Spleen (tissue), 11 donors: ENCODE data around the gene AHDC1. TPM values are rescaled to one million over a fixed set of nuclear protein-coding genes. Genes with fewer than 3 reads are reported as not detected.

Source experiments
- DNase-seq: peaks from one replicate; pipeline ENCODE4 v3.0.0-alpha.2; 2020
- H3K27ac ChIP-seq, 8 donors: fragments of 200-600 bp; sonication (generic) in 7 of 8; 1 replicate in 4 of 8; 2 replicates in 4 of 8; pipeline versions ENCODE4 v1.5.0 to v1.8.0; 2016 to 2021; ENCODE audit warnings: inconsistent platforms in 4 of 8, mild to moderate bottlenecking in 4 of 8, moderate library complexity in 1 of 8
- H3K27me3 ChIP-seq, 7 donors: fragments of 200-600 bp; sonication (generic) in 6 of 7; replicated peaks in 1 of 7; 1 replicate in 4 of 7; 2 replicates in 3 of 7; pipeline versions ENCODE4 v1.5.0 to v1.8.0; 2016 to 2021; ENCODE audit warnings: inconsistent platforms in 3 of 7, mild to moderate bottlenecking in 1 of 7
- H3K36me3 ChIP-seq, 6 donors: fragments of 200-600 bp; sonication (generic) in 5 of 6; 1 replicate in 4 of 6; 2 replicates in 2 of 6; pipeline versions ENCODE4 v1.5.0 to v1.8.0; 2016 to 2021; ENCODE audit warnings: inconsistent platforms in 2 of 6
- H3K4me1 ChIP-seq, 6 donors: fragments of 200-600 bp; sonication (generic) in 5 of 6; 1 replicate in 3 of 6; 2 replicates in 3 of 6; pipeline versions ENCODE4 v1.5.0 to v1.8.0; 2016 to 2021; ENCODE audit warnings: inconsistent platforms in 3 of 6
- H3K4me3 ChIP-seq, 8 donors: fragments of 200-600 bp; sonication (generic) in 7 of 8; 1 replicate in 4 of 8; 2 replicates in 4 of 8; pipeline versions ENCODE4 v1.5.0 to v1.8.0; 2016 to 2021; ENCODE audit warnings: inconsistent platforms in 4 of 8, mild to moderate bottlenecking in 4 of 8, moderate library complexity in 2 of 8
- H3K9me3 ChIP-seq, 8 donors: fragments of 200-600 bp; sonication (generic) in 7 of 8; 1 replicate in 4 of 8; 2 replicates in 4 of 8; pipeline versions ENCODE4 v1.5.0 to v1.8.0; 2016 to 2021; ENCODE audit warnings: inconsistent platforms in 4 of 8
- POLR2A ChIP-seq, 3 donors: fragments of 450-650 bp; IDR thresholded peaks; one replicate each; pipeline ENCODE4 v1.5.1; 2017; ENCODE audit warnings: antibody characterized with exemption in 3 of 3, mild to moderate bottlenecking in 1 of 3
- POLR2AphosphoS5 ChIP-seq, 3 donors: sonication (generic); formaldehyde crosslinking; IDR thresholded peaks; one replicate each; pipeline ENCODE4 v1.5.1; 2017; ENCODE audit warnings: antibody characterized with exemption in 3 of 3
- WGBS, 5 donors: extraction: QIAGEN DNeasy Blood & Tissue Kit in 3 of 5; methylation state at CpG; one replicate each; pipeline versions ENCODE4 v1.1.5 to v1.1.7; 2013 to 2018; 5-methylcytosine and 5-hydroxymethylcytosine counted together
- intact Hi-C: fragments of 100-400 bp; cut with DNase I; formaldehyde crosslinking; loops from one replicate; pipeline ENCODE4 v1.15.0; 2023; ENCODE audit warnings: low total_unique reads
- polyA plus RNA-seq, 3 donors: library from polyadenylated mRNA; stranded (reverse); fragments of 200-250 nt; gene quantifications; one replicate each; pipeline ENCODE4 v1.2.1, GENCODE V29; 2013
- total RNA-seq, 7 donors: library from RNA; depleted of rRNA in 3 of 7; stranded (reverse); fragments of >200 nt in 3 of 7; fragmentation: NEBNext Ultra II Directional in 4 of 7; extraction: Animal tissue kit (Norgen Biotek cat#: 25700) in 4 of 7; gene quantifications; one replicate each; pipeline versions ENCODE4 v1.1.0 to v1.2.1, GENCODE V29; 2016 to 2021
- TF ChIP-seq, protein P1 (sequence below), 11 experiments: fragments of 200-600 bp in 7 of 11; fragments of 450-650 bp in 4 of 11; sonication (generic) in 4 of 11; IDR thresholded peaks in 8 of 11; conservative IDR thresholded peaks in 3 of 11; 1 replicate in 7 of 11; 2 replicates in 4 of 11; pipeline versions ENCODE4 v1.4.0 to v1.8.0; 2016 to 2021; ENCODE audit warnings: antibody characterized with exemption in 11 of 11, inconsistent platforms in 4 of 11, mild to moderate bottlenecking in 1 of 11
- donor health status: healthy with polysubstance abuse.
- donor health status: DM: no; HTN: no; CAD: no; lungs with moderate emphysema.
- donor health status: DM: no; HTN: no; CAD: no.
- donor health status: Bipolar disorder and iron deficiency.
- donor health status: healthy.
- donor health status: DM: no; HTN: no; CAD: no.
- donor health status: DM: yes; HTN: yes; CAD: no.

The AHDC1 gene
- total and polyA plus RNA-seq, 10 donors: 3.2 to 104 (median 42.7) TPM

DNA sequence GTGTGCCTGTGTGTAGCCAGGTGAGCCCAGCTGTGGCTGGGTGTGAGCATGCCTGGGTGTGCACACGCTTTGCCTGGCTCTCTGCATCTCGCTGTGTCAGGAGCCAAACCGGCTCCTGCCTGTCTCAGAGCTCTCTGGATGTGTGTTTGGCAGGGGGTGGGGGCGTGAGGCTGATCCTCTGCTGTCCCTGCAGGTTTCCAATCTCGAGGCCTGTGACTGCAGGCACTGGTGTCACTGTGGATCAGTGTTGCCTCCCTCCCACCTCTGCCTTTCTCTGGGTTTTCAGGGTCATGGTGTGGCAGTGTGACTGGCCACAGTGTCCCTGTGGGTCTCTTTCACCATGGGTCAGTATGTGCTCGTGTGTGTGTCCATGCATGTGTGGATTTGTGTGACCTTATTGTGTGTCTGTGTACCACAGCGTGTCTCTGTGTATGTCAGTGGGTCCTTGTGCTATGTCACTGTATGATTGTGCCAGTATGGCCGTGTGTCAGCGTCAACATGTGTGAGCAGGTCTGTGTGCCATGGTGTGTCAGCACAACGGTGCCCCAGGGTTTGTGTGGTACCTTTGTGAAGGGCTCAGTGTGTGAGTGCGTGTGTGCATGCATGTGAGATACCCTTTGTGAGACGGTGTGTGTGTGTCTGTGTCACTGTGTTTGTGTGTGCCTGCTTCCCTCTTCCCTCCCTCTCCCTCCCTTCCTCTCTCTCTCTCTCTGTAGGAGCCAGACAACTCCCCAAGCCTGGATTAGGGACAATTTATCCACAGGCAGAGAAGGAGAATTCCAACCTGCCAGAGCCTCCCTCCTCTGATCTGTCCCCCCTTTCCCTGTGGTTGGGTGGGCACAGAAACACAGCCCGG is 43.4 kb downstream of the AHDC1 start:
- WGBS, 5 donors: 59 to 72% (median 61%) methylated on average over 12 to 13 of the region's 13 CpGs
- Histone ChIP-seq H3K4me3 (no peak overlapping the region), H3K36me3 (peaks cover 0 to 11% (median 3%) of the 10 kb centered on the region in 6 donors), H3K4me1 (peaks cover 33 to 100% (median 83%) of the 10 kb centered on the region in 6 donors), H3K27me3 (no peaks in the 10 kb centered on the region), H3K27ac (peak overlapping the region; percentile 1 to 91 (median 66)), H3K9me3 (no peaks in the 10 kb centered on the region)
- TF ChIP-seq POLR2AphosphoS5 (IDR thresholded peaks at IDR 0.05): peak in 1 of 3 donors; percentile 26
- TF ChIP-seq, protein P1, sequence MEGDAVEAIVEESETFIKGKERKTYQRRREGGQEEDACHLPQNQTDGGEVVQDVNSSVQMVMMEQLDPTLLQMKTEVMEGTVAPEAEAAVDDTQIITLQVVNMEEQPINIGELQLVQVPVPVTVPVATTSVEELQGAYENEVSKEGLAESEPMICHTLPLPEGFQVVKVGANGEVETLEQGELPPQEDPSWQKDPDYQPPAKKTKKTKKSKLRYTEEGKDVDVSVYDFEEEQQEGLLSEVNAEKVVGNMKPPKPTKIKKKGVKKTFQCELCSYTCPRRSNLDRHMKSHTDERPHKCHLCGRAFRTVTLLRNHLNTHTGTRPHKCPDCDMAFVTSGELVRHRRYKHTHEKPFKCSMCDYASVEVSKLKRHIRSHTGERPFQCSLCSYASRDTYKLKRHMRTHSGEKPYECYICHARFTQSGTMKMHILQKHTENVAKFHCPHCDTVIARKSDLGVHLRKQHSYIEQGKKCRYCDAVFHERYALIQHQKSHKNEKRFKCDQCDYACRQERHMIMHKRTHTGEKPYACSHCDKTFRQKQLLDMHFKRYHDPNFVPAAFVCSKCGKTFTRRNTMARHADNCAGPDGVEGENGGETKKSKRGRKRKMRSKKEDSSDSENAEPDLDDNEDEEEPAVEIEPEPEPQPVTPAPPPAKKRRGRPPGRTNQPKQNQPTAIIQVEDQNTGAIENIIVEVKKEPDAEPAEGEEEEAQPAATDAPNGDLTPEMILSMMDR (IDR thresholded peaks at IDR 0.05 in 8 of 11, conservative IDR thresholded peaks at IDR 0.05 in 3 of 11): no peak
- DNase-seq: no peak
- intact Hi-C loops: loop anchor here (5.0 kb wide), 1 partner anchor 37 kb away; no protein-coding TSS in a partner anchor

DNA sequence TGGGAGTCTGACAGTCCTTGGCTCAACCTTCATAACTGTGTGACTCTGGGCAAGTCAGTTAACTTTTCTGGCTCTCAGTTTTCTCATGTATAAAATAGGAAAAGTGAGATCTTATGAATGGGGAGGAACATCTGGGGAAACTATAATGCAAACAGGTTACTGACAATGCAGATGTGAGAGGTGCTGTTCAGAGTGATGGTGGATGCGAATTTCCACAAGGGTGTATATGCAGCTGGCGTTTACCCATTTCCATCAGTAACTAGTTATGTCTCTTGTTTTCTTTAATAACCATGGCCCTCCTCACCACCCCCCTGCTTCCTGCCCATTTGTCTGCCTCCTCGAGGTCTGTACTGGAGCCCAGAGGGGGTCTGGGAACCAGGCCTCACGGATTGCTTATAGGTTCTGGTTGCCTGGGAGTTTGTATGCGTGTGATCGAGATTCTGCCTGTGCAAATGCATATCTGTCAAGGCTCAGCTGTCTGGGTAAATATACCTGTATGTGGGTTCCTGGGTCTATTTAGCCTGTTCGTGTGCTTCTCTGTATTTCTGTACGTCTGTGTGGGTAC is 44.4 kb downstream of the AHDC1 start:
- TF ChIP-seq POLR2AphosphoS5 (IDR thresholded peaks at IDR 0.05): no peak
- TF ChIP-seq, protein P1 (IDR thresholded peaks at IDR 0.05 in 8 of 11, conservative IDR thresholded peaks at IDR 0.05 in 3 of 11): no peak
- no peak for TF ChIP-seq POLR2A (IDR thresholded peaks at IDR 0.05)
- intact Hi-C loops: loop anchor here (5.0 kb wide), 1 partner anchor 38 kb away; no protein-coding TSS in a partner anchor
- DNase-seq: no peak
- H3K9me3 ChIP-seq: no peaks in the 10 kb centered on the region
- peaks cover 0 to 11% (median 3%) of the 10 kb centered on the region in 6 donors for H3K36me3 ChIP-seq
- 67 to 77% (median 74%) methylated on average over 6 to 8 of the region's 8 CpGs for WGBS, 5 donors
- no peaks in the 10 kb centered on the region for H3K27me3 ChIP-seq
- peaks cover 36 to 100% (median 83%) of the 10 kb centered on the region in 6 donors for H3K4me1 ChIP-seq
- peak overlapping the region in 6 of 8 donors; percentile 13 to 91 (median 78) for H3K27ac ChIP-seq
- no peak overlapping the region for H3K4me3 ChIP-seq

DNA sequence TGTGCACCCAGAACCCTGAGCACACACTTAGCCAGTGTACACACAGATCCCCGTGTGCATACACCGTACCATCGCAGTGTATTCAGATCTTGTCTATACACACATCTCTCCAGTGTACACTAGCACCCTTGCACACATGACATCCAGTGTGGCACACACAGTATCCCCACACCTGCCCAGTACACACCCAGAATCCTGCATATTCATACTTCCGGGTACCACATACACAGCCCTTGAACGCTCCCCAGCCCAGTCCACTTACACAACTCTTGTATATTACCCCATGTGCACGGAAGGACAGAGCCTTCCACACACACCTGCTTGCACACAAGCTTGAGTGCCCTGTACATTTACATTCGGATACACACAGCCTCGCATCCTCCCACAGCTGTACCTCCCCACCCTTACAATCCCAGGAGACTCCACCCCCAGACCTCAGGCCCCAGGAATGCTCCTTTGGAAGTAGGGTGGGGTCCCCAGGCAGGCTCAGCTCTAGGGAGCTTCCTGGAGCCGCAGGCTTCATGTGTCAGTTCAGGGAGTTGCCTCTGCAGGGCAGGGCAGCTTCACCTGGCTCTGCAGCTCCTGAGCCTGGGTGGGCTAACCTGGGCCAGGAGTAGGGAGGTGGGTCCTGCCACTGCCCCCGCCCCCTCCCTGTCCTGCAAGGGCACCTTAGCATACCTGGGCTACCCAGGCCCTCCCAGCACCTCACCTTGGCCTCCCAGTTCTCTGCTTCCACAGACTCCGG is 46.2 kb downstream of the AHDC1 start:
- TF ChIP-seq POLR2AphosphoS5 (IDR thresholded peaks at IDR 0.05) (peak in 1 of 3 donors; percentile 34), POLR2A (IDR thresholded peaks at IDR 0.05) (no peak)
- intact Hi-C loops: no loop called here
- Histone ChIP-seq H3K4me1 (peaks cover 29 to 100% (median 75%) of the 10 kb centered on the region in 6 donors), H3K27ac (peak overlapping the region; percentile 32 to 91 (median 80)), H3K9me3 (no peaks in the 10 kb centered on the region), H3K27me3 (no peaks in the 10 kb centered on the region), H3K36me3 (peaks cover 0 to 24% (median 7%) of the 10 kb centered on the region in 6 donors), H3K4me3 (no peak overlapping the region)
- no peak for DNase-seq
- 49 to 68% (median 60%) methylated on average over 9 to 11 of the region's 11 CpGs for WGBS, 5 donors

DNA sequence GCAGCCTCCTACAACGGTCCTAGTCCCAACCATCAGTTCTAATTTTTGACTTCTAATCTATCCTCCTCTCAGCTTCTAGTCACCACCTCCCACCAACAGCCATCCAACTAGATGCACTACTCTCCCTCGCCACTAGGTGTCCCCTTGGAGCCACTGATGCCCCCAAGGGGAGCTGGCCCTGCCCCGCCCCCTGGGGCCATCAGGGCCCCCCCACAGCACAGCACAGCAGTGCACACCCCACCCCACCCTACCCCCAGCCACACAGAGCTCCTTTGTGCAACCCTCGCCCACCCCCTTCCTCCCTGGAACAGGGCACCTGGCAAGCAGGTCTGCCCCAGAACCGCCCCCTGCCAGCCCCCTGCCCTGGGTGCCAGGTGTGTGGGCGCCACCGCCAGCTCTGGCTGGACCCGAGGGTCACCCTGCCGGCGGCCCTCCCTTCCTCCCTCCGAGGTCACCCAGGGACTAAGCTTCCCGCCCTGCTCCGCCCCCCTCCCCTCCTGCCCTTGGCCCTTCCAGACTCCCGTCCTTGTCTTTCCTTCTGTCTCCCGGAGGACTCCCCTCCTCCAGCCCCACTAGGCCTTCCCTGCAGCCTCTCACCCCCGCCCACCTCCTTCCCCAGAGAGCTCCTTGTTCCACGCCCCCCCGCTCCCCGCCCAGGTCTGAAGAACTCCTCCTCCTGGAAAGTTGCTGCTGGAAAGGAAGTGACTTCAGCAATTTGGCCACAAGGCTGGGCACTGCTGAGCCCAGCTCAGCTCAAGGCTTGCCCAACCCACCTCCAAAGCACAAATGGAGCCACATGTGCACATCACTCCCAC is 47.0 kb downstream of the AHDC1 start:
- peak overlapping the region in 3 of 8 donors; percentile 15 to 45 (median 19) for H3K4me3 ChIP-seq
- intact Hi-C loops: no loop called here
- TF ChIP-seq, protein P1 (IDR thresholded peaks at IDR 0.05 in 8 of 11, conservative IDR thresholded peaks at IDR 0.05 in 3 of 11): peak; percentile 87 to 98 (median 94)
- peak; percentile 29 to 77 (median 70) for TF ChIP-seq POLR2AphosphoS5 (IDR thresholded peaks at IDR 0.05)
- no peak for TF ChIP-seq POLR2A (IDR thresholded peaks at IDR 0.05)
- peak; percentile 90 for DNase-seq
- no peaks in the 10 kb centered on the region for H3K27me3 ChIP-seq
- no peaks in the 10 kb centered on the region for H3K9me3 ChIP-seq
- peaks cover 28 to 100% (median 73%) of the 10 kb centered on the region in 6 donors for H3K4me1 ChIP-seq
- 17 to 27% (median 21%) methylated on average over 18 to 19 of the region's 19 CpGs for WGBS, 5 donors
- H3K27ac ChIP-seq: peak overlapping the region in 7 of 8 donors; percentile 70 to 91 (median 83)
- peaks cover 0 to 32% (median 11%) of the 10 kb centered on the region in 6 donors for H3K36me3 ChIP-seq
